Posterior vena cava (tissue), 2 donors: ENCODE data around the gene POC5. TPM values are rescaled to one million over a fixed set of nuclear protein-coding genes. Genes with fewer than 3 reads are reported as not detected.
"Not testable (repeated sequence)": the region's sequence is repeated elsewhere in the genome, so short reads cannot be mapped to it uniquely, and the experiment has no call there.

Experiments
- DNase-seq: peaks from one replicate; pipeline ENCODE4 v3.0.0-alpha.2; 2020; ENCODE audit warnings: low spot score
- intact Hi-C, 2 donors: fragments of 100-400 bp; cut with DNase I; formaldehyde crosslinking; loops; one replicate each; pipeline versions ENCODE4 v1.14.1 to v1.14.2; 2022 to 2023
- long read RNA-seq, 2 donors: library from polyadenylated mRNA; unstranded; transcript quantifications; one replicate each; pipeline ENCODE4 v2.0.0, GENCODE V29; 2020 to 2021
- total RNA-seq, 2 donors: library from RNA; stranded (reverse); fragmentation: NEBNext Ultra II Directional; extraction: Animal tissue kit (Norgen Biotek cat#: 25700); gene quantifications; one replicate each; pipeline ENCODE4 v1.2.1, GENCODE V29; 2021
- donor health status: DM: yes; HTN: yes; CAD: no.
- donor health status: DM: yes; HTN: yes; CAD: no.

POC5 gene, protein sequence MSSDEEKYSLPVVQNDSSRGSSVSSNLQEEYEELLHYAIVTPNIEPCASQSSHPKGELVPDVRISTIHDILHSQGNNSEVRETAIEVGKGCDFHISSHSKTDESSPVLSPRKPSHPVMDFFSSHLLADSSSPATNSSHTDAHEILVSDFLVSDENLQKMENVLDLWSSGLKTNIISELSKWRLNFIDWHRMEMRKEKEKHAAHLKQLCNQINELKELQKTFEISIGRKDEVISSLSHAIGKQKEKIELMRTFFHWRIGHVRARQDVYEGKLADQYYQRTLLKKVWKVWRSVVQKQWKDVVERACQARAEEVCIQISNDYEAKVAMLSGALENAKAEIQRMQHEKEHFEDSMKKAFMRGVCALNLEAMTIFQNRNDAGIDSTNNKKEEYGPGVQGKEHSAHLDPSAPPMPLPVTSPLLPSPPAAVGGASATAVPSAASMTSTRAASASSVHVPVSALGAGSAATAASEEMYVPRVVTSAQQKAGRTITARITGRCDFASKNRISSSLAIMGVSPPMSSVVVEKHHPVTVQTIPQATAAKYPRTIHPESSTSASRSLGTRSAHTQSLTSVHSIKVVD
- 1 to 10 TPM; 8.8 to 9.1 TPM for total RNA-seq
- long read RNA-seq, donor 1, partial matches to known transcripts = 0 of 3 reads
- long read RNA-seq, donor 1, other reads (novel, unspliced or antisense) = 1 of 3 reads
- long read RNA-seq, donor 2, partial matches to known transcripts = 0 of 2 reads
- long read RNA-seq, donor 2, other reads (novel, unspliced or antisense) = 0 of 2 reads

DNA sequence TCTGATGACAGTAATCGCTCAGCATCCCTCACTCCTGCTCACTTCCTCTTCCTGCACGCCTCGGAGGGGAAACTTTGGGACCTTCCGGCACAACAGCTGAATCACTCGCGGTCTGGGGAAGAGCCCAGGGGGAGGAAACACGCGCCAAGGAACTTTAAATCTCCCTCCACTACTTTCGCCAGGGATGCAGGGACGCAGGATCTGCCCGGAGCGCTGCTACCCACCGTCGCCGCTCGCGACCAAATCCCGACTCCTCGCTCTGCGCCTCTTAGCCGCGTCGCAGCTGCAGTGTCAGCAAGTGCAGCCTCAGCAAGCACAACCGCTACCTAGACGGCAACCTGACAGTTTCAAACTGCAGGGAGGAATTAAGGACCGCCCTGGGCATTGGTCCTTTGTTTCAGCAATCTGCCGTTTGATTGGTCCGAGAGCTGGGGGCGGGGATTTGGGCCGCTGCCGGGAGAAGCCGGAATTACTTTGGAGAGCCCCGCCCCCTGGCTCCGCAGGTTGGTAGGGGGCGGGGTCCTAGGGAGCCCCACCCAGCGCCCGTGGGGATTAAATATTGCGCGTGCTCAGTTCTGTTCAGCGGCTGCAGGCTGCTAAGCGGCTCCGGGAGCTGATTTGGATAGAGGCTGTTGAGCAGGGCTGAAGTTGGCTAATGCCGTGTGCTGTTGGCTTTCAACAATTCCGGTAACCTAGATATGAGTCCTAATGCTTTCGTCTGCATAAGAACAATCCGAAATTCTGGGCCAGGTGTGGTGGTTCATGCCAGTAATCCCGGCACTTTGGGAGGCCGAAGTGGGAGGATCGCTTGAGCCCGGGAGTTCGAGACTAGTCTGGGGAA is at the start of gene POC5:
Gene POC5 (minus strand): TSS at position 356 of the 841 bp plus-strand sequence. CDS start 4,500 bp downstream, outside the sequence.
- intact Hi-C loops = no loop called here
- peak; percentile 99 for DNase-seq

DNA sequence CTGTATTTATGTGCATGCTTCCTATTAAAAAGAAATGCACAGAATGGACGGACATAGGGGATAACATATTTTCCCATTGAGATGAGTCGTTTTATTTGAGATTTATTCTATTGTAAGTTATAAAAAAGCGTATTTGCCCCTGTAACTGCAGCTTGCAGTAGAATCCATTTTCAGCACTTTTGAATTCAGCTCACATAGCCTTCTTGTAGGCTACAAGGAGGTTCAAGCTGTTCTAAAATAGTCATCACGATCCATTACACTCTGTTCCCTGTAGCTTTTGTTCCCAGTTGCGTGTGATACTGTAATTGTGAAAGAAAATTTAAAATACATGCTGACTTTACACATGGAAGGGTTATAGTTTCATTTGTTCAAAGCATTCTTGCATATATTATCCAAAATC is 40.9 kb upstream of the POC5 start:
- intact Hi-C loops = no loop called here
- DNase-seq = no peak

DNA sequence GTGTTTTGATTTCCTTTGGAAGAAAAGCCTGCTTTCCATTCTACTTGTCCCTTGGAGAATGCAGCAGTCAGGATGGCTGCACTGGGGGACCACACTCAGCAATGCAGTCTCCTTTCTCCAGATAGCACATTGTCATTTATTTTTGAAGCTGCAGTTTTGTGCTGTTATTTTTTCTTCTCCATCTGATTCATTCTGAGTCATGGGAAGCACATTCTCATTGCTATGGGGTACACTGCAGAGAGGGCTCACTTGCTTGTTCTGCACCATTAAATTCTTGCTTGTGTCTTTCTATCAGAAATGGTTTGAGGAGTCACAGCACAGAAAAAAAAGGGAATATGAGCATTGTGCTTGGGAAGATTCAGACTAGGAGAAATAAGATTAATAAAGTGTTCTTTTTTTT is 39.7 kb upstream of the POC5 start:
- intact Hi-C loops = no loop called here
- DNase-seq = no peak

DNA sequence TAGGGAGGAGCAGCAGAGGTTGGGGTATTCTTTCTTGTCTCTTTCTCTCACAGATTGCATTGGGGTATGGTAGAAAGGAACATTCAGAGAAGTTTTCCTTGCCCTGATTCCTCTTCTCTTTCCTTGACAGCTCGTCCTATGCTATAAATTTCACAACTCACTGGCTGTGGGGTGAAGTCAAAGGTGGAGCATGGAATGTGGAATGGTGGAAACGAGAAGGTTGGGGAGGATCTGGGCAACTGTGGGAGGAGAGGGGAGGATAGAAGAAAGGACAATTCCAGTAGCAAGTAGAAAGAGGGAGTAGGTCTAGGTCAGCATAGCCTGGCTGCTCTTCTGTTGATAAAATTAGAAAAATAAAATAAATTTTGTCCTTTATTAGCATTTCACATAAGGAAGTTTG is 39.0 kb upstream of the POC5 start:
- intact Hi-C loops = no loop called here
- DNase-seq = no peak

DNA sequence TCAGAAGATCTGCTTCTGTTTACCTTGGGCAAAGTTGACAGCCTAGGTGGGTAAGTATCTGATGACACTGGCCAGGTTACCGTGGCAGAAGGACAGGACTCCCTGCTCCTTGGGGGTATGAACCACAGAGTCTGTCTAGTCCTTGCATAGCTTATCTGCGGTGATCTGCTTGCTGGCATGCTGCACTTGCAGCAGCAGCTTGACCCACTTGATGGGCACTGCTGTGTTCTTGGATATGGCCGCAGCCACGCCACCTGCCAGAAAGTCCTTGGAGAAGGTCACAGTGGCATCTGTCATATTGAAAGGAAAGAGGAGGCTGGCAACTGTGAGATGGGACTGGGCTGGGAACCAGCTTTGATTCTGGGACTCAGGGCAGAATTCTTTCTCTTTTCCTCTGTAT is 35.9 kb upstream of the POC5 start:
- intact Hi-C loops = no loop called here
- no peak for DNase-seq

DNA sequence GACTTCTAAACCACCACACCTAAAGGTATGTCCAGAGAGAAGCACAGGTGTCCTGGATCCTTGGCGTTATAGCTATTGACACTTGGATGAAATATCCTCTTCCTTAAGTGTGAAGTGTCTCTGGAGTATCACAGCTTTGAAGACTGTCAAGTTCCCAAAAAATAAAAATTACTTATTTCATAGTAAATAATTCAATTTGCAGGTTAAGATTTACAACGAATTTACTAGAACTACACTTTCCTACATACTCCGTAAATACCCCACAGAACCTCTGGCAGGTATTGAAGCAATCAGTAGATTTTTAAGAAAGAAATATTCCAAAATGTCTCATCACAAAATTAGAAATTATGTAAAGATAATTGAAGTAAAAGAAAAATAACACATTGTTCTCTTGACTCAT is 27.1 kb upstream of the POC5 start:
- intact Hi-C loops = no loop called here
- no peak for DNase-seq

DNA sequence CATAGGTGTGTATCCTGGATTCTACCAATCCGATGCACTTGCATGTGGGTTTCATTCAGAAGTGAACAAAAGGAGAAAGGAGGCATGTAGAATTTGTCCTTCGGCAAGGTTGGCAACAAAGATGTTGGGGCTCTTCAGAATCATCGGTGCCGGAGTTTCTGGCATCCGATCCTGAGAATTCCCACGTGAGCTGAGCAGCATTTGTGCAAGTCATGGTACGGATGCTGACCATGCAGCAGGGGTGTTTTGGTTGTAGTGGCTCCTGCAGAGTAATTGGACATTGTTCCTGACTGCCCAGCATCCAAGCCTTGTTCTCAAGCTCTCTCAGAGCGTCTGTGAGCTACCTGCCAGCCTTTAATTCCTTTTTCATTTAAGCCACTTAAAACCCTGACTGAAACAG is 19.0 kb upstream of the POC5 start:
- no peak for DNase-seq
- intact Hi-C loops = no loop called here

DNA sequence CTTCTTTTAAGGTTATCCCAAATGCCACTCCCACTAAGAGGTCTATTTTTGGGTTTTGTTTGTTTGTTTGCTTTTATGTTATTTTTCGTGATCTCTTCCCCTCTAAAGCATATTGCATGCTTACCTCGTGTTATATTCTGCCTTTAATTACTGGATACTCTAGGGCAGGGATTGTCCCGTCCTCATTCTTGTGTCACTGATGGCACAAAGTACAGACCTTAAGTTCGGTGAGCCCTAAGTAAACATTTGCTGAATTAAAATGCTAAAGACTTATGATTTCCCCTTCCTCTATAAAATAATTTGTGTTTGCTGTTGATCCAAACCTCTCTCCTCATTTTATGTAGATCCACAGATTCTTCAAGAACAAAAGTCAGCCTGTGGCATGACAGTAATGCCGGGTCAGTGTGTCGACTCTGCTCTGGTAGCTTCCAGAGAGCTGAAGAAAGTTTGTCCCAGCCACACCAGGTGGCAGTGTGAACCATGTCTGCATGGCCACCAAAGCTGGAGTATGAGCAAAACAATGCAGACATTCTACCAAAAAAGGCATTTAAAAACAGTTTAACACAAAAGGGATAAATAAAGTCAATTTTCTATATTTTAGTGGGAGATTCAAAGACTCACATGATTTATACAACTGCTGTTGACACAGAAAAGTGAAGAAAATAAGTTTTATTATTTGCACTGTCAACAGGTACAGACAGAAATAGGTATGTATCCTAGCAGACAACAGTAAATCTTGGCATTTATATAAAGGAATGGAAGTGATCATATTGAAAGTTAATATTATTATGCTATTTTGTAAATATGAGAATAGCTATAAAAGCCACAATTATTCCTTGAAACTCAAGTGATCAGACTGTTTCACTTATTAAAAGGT is 17.9 kb upstream of the POC5 start:
- DNase-seq = no peak
- intact Hi-C loops = no loop called here

DNA sequence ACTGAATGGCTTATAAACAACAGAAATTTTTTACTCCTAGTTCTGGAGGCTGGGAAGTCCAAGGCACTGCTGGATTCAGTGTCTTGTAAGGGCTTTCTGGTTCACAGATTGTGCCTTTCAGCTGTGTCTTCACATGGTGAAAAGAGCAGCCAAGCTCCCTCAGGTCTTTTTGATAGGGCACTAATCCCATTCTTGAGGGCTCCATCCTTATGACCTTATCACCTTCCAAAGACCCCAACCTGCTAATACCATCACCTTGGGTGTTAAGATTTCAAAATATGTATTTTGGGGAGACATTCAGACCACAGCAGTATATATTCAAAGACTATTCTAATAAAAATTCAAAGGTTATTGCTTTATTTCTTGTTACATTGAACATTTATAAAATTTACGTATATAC is 16.5 kb upstream of the POC5 start:
- intact Hi-C loops = no loop called here
- DNase-seq = no peak

DNA sequence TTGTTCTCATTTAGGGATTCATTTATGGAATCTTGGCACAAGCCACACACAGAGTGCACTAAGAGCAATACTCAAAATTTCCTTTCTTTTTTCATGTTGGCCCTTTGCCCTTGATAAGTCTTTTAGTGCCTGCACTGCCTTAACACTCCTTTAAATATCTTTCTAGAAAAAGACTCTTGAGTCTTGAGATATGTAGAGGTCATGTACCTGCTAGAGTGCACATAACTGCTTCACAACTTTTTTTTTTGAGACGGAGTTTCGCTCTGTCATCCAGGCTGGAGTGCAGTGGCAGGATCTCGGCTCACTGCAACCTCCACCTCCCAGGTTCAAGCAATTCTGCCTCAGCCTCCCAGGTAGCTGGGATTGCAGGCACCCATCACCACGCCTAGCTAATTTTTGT is 14.3 kb upstream of the POC5 start:
- intact Hi-C loops, DNase-seq: not testable (repeated sequence)

DNA sequence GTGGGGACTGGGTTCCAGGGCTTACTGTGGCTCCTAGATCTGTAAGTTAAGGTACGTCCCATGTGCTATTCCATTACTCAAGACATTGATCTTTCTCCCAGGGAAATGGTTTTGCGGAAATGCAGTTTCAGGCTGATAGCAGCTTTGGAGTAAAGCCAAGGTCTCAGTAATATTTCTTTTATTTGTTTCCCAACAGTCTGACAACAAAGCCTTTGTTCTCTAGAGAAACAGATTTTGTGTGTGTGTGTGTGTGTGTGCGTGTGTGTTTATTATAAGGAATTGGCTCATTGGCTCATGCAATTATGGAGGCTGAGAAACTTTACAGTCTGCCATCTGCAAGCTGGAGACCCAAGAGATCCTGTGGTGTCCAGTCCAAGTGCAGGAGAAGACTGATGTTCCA is 12.1 kb upstream of the POC5 start:
- DNase-seq = no peak
- intact Hi-C loops = no loop called here

DNA sequence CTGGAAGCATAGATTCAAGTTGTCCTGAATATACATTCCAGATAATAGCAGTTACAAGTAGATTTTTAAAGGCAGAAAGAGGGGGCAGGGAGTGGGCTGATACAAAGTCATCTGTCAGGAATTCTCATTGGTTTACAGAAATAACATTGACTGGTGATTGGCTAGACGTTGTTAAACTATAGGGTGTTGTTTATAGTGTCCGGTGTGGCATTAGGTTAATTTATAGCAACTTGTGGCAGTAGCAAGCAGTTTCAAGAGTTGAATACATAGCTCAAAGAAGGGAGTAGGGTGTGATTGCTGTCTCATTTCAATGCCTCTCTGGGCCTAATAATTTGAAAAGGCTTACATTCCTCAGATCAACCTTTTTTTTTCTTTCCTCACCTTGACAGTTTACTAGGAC is 10.7 kb upstream of the POC5 start:
- intact Hi-C loops = no loop called here
- DNase-seq = no peak

DNA sequence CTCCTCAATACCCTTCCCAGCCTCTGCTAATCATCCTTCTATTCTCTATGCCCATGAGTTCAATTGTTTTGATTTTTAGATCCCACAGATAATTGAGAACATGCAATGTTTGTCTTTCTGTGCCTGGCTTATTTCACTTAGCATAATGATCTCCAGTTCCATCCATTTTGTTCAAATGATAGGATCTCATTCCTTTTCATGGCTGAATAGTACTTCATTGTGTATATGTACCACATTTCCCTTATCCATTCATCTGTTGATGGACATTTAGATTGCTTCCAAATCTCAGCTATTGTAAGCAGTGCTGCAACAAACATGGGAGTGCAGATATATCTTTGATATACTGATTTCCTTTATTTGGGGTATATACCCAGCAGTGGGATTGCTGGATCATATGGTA is 9.0 kb upstream of the POC5 start:
- intact Hi-C loops, DNase-seq: not testable (repeated sequence)

DNA sequence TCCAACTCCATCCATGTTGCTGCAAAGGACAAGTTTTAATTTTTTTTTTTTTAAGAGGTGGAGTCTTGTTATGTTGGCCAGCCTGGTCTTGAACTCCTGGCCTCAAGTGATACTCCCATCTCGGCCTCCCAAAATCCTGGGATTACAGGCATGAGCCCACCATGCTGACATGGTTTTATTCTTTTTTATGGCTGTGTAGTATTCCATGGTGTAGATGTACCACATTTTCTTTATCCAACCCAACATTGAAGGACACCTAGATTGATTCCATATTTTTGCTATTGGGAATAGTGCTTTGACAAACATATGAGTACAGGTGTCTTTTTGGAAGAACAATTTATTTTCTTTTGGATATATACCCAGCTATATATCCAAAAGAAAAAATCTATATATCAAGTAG is 6.1 kb upstream of the POC5 start:
- intact Hi-C loops = no loop called here
- no peak for DNase-seq

DNA sequence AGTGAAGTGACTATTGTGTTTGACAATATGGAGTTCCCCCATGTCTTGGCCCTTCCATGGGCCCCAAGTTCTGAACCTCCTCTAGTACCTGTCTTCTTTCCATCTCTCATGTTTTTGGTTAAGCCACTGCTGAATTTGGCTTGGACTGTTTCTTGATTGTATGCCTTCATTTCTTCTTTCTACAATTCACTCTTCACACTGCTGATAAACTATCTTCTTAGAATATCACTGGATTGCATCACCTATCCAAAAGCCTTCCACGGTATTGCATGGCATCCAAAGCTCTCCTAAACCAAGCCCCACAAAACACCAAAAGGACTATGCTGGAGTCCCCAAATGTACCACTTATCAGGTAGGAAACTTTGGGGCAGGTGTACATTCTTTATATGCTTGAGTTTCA is 4.3 kb upstream of the POC5 start:
- intact Hi-C loops = no loop called here
- no peak for DNase-seq

DNA sequence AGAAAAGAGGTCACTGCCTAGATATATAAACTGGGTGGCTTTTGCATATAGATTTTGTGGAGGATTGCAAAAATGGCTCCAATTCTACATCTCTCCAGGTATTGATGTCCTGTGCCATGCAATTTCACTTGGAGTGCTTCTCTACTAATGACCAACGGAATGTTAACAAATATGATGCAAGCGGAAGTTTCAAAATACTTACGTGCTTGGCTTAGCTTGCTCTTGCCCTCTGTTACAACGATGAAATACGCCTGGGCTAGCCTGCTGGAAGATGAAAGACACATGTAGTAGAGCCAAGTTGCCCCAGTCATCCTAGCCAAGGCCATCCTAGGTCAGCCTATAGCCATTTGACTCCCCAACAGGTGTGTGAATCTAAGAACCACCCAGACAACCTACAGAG is 3.6 kb upstream of the POC5 start:
- DNase-seq = no peak
- intact Hi-C loops = no loop called here

DNA sequence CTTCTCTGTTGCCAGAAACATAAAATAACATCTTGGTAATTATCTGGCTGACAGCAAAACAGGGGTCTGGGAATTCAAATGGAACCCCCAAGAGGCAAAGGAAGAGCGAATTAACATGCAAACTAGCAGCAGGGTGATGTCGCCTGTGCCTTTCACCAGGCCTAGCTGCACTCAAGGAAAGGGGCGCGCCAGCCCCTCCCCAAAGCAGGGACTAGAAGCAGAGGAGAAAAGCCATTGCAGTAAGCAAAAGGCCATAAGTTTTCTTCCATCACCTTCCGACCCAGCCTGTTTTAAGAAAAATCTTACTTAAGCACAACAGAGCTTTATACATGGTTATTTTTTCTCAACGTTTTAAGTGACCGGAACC is 539 bp downstream of the POC5 start:
- intact Hi-C loops = no loop called here
- DNase-seq = no peak

DNA sequence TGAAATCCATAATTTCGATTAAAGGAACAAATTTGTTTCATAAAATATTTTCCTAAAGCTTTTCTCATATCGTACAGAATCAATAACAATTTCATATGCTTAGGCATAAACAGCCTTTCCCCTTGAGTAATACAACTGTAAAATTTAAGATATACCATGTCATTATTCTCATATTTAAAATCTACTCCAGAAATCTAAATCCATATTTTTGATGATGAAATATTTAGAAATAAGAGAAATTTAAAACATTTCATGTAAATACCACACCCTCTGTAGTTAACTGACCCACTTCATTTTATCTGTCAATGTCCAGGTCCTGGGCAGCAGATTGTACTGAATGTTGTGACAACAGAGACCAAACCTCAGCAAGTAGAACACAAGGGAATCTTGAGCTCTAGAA is 5.1 kb downstream of the POC5 start:
- no peak for DNase-seq
- intact Hi-C loops = no loop called here

DNA sequence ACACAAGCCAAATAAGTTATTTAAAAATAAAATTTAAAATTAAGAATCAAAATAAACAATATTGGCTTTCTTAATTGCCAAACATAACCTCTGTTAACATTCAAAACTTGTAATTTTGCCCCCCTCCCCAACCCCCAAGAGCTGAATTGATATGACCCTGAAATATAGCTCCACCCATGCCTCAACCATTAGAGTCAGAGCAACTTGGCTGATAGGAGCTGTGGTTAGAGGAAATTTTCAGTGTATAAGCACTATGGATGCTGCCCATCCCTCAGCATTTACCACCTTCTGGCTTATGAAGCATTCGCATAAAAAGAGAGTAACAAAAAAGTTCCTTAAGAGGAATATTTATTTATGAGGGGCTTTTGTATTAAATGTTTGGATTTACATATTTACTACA is 6.1 kb downstream of the POC5 start:
- intact Hi-C loops = no loop called here
- DNase-seq = no peak
